Right forelimb (tissue), 1 donor: ENCODE data around the gene APOL4.
"Not testable (repeated sequence)": the region's sequence is repeated elsewhere in the genome, so short reads cannot be mapped to it uniquely, and the experiment has no call there.

Source experiments
- DNase-seq: peaks from one replicate; pipeline ENCODE4 v3.0.0-alpha.2; 2018

Gene APOL4

GRCh38 chr22:36231051-36231450 is 29.4 kb upstream of the APOL4 start:
- DNase-seq = not testable (repeated sequence)

DNA sequence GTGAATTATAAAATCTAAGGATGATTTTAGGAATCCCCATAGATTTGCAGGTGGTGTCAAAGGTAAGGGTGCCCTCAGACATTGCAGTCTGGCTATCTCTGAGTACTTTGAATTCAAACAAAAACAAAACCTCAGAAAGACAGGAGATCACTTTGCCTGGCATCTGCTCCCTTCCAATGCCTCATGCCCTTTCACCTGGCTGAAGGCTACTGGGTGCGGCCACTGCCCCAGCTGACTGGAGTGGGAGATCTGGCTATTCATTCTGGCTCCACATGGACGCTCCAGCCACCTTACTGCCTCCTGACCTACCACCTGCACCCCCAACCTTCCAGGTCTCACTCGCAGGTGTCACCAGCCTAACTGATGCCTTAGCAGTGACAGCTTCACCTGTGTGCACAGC is 28.0 kb upstream of the APOL4 start:
- not testable (repeated sequence) for DNase-seq

DNA sequence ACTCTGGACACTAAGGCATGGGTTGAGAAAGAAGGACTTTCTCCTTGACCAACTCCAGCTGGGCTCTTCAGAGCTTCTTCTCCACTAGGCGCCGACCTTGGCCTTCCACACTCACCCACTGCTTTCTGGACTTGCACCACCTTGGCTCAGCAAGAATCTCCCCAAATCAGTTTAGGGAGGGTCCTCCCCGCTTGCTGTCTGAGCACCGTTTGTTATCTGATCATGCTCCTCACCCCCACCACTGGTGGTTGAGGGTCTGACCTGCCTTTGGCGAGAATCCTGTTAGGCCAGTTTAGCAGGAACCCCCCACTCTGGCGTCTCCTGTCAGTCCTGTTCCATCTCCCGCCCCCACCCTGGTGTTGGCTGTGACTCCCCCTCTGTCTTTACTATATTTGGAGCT is 27.3 kb upstream of the APOL4 start:
- no peak for DNase-seq

DNA sequence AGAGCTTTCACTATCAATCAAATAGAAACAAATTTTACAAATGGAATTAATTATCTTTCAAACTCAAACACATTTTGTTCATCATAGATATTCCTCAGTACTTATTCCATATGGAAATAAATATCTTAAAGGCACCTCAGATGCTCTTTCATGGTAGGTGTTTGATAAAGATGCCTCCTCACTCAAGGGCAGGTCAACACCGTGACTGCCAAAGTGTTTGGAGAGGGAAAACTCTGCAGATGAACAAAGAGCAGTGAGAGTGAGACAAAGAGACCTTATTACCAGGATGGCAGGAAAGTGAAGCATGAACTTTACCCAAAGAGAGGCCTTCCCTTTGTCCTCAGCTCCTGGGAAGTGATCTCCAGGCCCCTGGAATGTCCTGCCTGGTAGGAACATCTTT is 26.8 kb upstream of the APOL4 start:
- not testable (repeated sequence) for DNase-seq

DNA sequence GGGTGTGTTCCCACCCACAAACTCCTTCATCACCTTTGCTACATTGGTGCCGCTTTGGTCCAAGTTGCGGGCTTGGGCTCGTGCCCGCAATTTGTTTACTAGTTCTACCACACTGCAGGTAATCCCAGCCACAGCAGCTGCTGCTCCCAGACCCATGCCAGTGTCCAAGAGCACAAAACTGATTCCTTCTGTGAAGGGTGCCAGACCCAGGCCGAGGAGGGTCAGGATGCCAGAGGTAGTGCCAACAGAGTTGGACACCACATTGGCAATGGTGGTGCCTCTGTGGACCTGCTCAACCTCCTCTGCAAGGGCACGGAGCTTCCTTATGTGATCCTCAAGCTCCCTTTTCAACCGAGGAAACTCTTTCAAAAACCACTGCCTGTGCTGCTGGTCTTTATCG is 26.2 kb upstream of the APOL4 start:
- DNase-seq = no peak

DNA sequence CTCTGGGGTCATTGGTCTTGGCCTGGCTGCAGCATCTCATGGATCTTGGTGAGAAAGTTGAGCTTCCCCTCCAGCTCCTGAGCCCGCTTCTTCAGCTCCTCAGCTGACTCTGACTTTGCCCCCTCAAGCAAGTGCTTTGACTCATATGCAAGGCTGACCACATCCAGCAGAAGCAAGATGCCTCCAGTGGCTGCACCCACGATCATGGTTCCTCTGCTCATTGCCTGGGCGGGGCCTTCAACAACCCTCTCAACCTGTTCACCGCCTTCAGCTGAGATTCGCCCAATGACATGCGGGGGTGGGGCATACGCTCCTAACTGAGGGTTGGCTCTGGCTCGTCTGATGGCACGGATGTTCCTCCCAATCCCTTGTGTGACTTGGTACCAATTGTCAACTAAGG is 25.8 kb upstream of the APOL4 start:
- no peak for DNase-seq

GRCh38 chr22:36226189-36226588 is 24.6 kb upstream of the APOL4 start:
- DNase-seq = no peak

GRCh38 chr22:36225333-36225922 is 23.8 kb upstream of the APOL4 start:
- no peak for DNase-seq

DNA sequence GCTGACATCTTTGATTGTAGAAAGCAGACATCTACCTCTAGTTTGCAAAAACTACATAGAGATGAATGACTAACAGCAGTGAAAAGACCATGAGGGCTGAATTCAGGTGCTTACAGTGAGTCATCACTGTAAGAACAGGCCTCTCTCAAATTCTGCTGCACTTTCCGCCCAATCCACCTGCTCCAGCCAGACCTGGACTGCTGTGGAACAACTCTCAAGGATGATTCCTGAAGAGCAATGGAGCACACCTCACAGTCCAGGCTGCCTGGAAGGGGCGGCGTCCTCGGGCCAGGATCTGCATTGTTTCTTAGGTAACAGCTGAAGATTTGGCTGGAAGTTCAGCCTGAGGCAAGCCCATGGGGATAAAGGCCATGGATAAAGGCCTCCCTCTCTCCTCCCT is 22.6 kb upstream of the APOL4 start:
- no peak for DNase-seq

DNA sequence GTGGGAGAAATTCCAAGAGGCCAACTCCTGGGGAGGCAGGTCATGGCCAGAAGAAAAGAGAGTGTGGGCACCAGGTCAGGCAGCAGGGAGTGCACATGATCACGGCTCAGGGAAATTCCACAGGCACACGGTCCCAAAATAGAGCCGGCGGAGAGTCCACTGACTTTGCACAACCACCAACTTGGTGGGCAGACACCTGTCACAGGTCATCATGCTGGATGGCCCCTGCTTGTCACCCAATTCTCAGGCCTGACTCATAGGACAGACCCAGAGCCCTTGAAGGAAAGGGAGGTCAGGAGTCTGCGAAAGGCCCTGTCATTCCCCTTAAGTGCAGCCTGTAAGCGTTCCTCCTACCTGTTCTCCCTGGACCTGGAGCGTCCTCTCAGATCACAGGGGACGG is 21.9 kb upstream of the APOL4 start:
- DNase-seq = no peak

GRCh38 chr22:36222887-36223450 is 21.4 kb upstream of the APOL4 start:
- DNase-seq = no peak

- DNase-seq = no peak
These were observed 20.5 kb upstream of the APOL4 start for GRCh38 chr22:36221799-36222751.

DNA sequence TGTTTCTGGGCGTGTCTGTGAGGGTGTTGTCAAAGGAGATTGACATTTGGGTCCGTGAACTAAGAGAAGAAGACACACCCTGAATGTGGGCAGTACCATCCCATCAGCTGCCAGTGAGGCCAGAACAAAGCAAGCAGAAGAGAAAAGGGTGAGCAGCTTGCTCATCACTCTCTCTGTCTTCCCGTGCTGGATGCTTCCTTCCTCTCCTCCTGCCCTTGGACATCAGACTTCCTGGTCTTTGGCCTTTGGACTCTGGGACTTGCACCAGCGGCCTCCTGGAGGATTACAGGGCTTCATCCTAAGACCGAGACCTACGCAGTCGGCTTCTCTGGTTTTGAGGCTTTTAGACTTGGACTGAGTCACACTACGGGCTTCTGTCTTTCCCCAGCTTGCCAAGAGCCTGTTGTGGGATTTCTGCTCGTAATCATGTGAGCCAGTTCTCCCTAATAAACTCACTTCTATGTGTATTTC is 18.9 kb upstream of the APOL4 start:
- DNase-seq = no peak

DNA sequence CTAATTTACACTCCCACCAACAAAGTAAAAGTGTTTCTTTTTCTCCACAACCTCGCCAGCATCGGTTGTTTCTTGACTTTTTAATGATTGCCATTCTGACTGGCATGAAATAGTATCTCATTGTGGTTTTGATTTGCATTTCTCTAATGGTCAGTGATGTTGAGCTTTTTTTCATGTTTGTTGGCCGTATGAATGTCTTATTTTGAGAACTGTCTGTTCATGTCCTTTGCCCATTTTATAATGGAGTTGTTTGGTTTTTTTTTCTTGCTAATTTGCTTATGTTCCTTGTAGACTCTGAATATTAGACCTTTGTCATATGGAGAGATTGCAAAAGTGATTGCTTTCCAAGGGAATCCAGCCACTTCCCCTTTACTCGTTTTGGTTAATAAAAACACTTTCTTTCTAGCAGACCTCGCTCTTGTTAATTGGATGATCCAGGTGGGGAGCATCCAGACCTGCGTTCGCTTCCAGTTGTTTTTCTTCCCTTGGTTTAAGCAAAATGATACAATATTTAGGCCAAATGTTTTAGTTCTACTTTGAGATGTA is 17.1 kb upstream of the APOL4 start:
- no peak for DNase-seq

DNA sequence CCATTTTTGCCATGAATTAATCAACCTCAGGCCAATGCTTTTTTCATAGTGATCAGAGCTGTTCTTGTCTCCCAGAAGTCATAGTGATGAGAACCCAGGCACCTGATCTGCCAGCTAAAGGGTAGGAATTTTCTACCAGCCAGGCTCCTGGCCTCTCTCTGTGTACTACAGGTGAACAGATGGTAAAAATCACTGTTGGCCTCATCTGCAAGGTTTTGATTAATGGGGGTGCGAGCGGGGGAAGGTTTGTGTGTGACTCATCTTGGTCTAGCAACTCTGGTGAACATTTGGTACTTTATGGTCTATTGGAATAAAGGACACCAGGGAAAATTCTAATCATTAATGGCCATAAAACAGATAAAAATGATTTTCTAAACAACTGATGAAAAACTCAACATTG is 14.4 kb upstream of the APOL4 start:
- DNase-seq = no peak

- no peak for DNase-seq
These were observed 12.0 kb upstream of the APOL4 start for GRCh38 chr22:36213586-36213985.

GRCh38 chr22:36212901-36213300 is 11.3 kb upstream of the APOL4 start:
- DNase-seq = no peak

GRCh38 chr22:36211237-36211861 is 9.7 kb upstream of the APOL4 start:
- DNase-seq = no peak

DNA sequence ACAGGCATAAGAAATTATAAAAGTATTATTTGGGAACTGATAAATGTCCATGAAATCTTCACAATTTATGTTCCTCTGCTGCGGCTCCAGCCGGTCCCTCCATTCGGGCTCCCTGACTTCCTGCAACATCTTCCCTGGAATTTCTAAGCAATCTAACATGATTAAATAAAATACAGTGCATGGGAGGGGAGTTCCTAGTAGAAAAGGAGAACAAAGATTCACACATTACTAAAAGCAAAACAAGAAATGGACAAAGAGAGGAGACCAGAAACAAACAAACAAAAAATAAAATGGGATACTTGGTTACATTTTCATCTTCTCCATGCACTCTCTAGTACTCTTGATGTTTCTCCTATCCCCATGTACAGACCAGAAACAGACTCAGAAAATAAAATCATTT is 8.6 kb upstream of the APOL4 start:
- DNase-seq = no peak

DNA sequence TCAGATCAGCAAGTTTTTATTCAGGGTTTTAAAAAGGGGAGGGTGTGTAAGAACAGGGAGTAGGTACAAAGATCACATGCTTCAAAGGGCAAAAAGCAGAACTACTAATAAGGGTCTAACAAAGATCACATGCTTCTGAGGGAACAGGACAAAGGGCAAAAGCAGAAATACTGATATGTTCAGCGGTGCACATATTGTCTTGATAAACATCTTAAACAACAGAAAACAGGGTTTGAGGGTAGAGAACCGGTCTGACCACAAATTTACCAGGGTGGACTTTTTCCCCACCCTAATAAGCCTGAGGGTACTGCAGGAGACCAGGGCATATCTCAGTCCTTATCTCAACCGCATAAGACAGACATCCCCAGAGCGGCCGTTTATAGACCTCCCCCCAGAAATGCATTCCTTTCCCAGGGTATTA is 7.9 kb upstream of the APOL4 start:
- DNase-seq = not testable (repeated sequence)

DNA sequence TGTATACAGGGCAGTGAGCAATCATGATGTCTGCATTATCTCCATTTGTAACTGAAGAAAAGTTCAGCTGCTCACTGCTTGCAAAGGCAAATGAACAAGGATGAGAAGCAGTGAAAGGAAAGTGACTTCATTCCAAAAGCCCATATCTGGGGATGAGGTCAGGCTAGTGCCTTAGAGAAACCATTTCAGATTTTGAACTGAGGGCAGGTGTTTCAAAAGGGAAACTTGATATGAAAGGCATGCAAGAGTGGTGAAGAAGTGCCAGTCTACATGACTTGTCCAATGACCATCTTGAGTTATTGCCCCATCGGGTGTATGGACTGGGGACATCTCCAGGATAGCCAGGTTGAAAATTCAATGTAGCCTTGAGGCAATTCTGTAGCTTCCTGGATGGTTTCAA is 7.3 kb upstream of the APOL4 start:
- DNase-seq = no peak

GRCh38 chr22:36208162-36208765 is 6.7 kb upstream of the APOL4 start:
- DNase-seq = no peak

DNA sequence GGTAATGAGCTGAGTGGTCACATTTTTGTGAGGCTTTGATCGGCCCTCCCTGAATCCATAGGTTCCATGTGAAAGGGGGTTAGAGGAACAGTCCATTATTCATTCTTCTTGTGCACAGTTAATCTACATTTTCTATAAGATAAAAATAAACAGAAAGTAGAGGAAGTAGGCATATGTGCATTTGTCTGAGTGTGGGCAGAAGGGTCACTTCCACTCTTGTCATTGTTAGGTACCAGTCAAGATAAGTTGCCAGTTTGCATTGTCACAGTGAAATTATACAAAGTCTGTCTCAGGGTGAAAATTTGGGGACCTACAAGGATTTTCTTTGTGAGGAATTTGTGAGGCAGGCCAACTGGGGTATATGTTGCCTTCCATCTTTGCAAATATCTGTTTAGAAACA is 4.6 kb upstream of the APOL4 start:
- DNase-seq = no peak
